IPS-NIHi7 (cell line): ENCODE data around the gene ATXN10.
"Not testable (repeated sequence)": the region's sequence is repeated elsewhere in the genome, so short reads cannot be mapped to it uniquely, and the experiment has no call there.

ENCODE experiments used
- DNase-seq: peaks from one replicate; pipeline ENCODE4 v3.0.0; 2012; ENCODE audit warnings: mixed read lengths; ENCODE audit errors: extremely low spot score

Gene ATXN10

GRCh38 chr22:45784357-45785277 is 113.0 kb downstream of the ATXN10 start:
- no peak for DNase-seq

- no peak for DNase-seq
Measured at GRCh38 chr22:45785458-45785857, 113.8 kb downstream of the ATXN10 start.

GRCh38 chr22:45786726-45787125 is 115.1 kb downstream of the ATXN10 start:
- no peak for DNase-seq

GRCh38 chr22:45787759-45788158 is 116.1 kb downstream of the ATXN10 start:
- DNase-seq = no peak

- no peak for DNase-seq
Measured at GRCh38 chr22:45788522-45788921, 116.9 kb downstream of the ATXN10 start.

GRCh38 chr22:45790401-45790800 is 118.8 kb downstream of the ATXN10 start:
- no peak for DNase-seq

GRCh38 chr22:45793161-45793560 is 121.5 kb downstream of the ATXN10 start:
- DNase-seq = no peak

- no peak for DNase-seq
Measured at GRCh38 chr22:45793892-45794291, 122.3 kb downstream of the ATXN10 start.

GRCh38 chr22:45796009-45796408 is 124.4 kb downstream of the ATXN10 start:
- DNase-seq = not testable (repeated sequence)

- DNase-seq = no peak
Measured at GRCh38 chr22:45799291-45799690, 127.7 kb downstream of the ATXN10 start.

- no peak for DNase-seq
Measured at GRCh38 chr22:45802054-45802453, 130.4 kb downstream of the ATXN10 start.

- DNase-seq = no peak
Measured at GRCh38 chr22:45804319-45804985, 132.8 kb downstream of the ATXN10 start.

GRCh38 chr22:45804986-45805325 is 133.3 kb downstream of the ATXN10 start:
- DNase-seq = no peak

GRCh38 chr22:45805413-45805812 is 133.8 kb downstream of the ATXN10 start:
- DNase-seq = no peak

GRCh38 chr22:45807156-45807915 is 135.7 kb downstream of the ATXN10 start:
- DNase-seq = no peak

- no peak for DNase-seq
Measured at GRCh38 chr22:45812910-45813309, 141.3 kb downstream of the ATXN10 start.

- DNase-seq = no peak
Measured at GRCh38 chr22:45814198-45814597, 142.6 kb downstream of the ATXN10 start.

GRCh38 chr22:45816776-45817175 is 145.1 kb downstream of the ATXN10 start:
- DNase-seq = no peak

- no peak for DNase-seq
Measured at GRCh38 chr22:45817745-45818423, 146.2 kb downstream of the ATXN10 start.

- peak; percentile 35 for DNase-seq
Measured at GRCh38 chr22:45818424-45819085, 146.9 kb downstream of the ATXN10 start.

GRCh38 chr22:45819305-45819704 is 147.7 kb downstream of the ATXN10 start:
- DNase-seq = no peak
